Glomerular visceral epithelial cell (primary cell): ENCODE data around the gene CCDC83.
"Not testable (repeated sequence)": the region's sequence is repeated elsewhere in the genome, so short reads cannot be mapped to it uniquely, and the experiment has no call there.

Experiments used
- DNase-seq: peaks from one replicate; pipeline ENCODE4 v3.0.0-alpha.2; 2016; ENCODE audit errors: extremely low spot score

Gene CCDC83

DNA sequence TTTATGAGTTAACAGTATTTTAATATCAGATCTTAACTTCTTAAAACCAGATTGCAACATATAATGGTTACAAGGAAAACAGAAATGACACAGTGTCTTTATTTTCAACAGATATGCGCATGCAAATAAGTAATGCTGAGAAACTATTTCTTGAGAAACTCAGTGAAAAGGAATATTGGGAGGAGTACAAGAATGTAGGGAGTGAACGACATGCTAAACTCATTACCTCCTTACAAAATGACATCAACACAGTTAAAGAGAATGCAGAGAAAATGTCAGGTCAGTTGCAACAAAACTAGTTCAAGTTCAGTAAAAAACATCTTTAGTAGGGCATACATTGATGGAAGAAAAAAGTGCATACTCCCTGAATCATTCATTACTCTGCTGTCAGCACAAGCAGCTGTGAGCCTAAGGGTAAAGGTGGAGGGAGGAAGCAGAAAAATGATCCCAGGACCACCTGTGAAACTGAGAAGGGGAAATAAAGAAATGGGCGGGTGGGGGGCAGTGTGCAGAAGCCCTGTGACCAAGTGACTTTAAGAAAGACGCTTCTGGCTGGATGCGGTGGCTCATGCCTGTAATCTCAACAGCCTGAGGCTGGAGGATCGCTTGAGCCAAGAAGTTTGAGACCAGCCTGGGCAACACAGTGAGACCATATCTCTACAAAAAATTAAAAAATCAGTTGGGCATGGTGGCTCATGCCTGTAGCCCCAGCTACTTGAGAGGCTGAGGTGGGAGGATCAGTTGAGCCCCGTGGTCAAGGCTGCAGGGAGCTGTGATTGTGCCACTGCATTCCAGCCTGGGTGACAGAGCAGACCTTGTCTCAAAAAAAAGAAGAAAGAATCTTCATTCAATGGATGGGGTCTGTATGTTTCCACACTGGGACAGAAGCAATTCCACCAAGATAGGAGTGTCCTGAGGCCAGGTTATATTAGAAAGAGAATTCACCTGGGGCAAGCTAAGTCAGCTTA lies 31.2 kb downstream of the CCDC83 start:
- DNase-seq: no peak

DNA sequence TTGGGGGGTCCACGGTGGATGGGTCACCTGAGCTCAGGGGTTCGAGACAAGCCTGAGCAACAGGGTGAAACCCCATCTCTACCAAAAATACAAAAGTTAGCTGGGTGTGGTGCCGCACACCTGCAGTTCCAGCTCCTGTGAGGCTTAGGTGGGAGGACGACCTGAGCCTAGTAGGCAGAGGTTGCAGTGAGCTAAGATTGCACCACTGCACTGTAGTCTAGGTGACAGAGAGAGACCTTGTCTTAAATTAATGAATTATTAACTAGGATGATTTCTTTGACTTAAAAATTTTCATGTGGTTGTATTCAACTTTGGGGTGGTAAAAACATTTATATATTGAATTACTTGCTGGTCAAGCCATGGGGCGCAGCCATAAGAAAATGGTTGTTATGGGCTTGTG lies 33.9 kb downstream of the CCDC83 start:
- no peak for DNase-seq

- peak; percentile 80 for DNase-seq
Observed at GRCh38 chr11:85889676-85890579, 34.7 kb downstream of the CCDC83 start.

DNA sequence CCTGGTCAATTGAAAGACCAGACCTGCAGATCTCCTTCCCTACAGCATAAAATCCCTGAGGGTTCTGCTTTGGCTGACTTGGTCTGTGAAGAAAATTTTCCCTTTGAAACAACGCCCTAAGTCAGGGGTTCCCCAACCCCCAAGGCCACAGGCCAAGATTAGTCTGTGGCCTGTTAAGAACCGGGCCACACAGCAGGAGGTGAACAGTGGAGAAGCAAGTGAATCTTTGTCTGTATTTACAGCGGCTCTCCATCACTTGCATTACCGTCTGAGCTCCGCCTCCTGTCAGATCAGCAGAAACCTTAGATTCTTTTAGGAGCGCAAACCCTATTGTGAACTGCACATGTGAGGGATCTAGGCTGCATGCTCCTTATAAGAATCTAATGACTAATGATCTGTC lies 38.2 kb downstream of the CCDC83 start:
- no peak for DNase-seq

- no peak for DNase-seq
Observed at GRCh38 chr11:85896876-85897275, 41.7 kb downstream of the CCDC83 start.

DNA sequence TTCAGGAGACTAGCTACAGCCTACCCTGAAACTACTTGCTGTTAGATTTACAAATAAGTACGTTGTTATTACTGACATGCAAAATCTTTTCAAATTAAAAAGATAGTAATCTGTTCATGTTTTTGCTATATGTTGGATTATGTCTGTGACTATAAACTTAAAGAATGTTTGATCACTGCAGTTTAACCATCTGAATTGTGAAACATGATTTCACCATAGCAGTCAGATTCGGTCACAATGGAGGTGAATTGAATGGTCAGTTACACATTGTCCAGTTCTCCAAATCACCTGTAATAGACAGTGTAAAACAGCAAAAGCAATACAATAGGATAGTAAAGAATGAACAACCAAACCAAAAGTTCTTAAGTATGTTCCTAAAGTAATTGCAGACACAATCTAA lies 43.3 kb downstream of the CCDC83 start:
- DNase-seq: no peak

- DNase-seq: no peak
Observed at GRCh38 chr11:85902353-85902752, 47.2 kb downstream of the CCDC83 start.

GRCh38 chr11:85903406-85903805 lies 48.2 kb downstream of the CCDC83 start:
- DNase-seq: no peak

GRCh38 chr11:85903811-85904210 lies 48.6 kb downstream of the CCDC83 start:
- no peak for DNase-seq

DNA sequence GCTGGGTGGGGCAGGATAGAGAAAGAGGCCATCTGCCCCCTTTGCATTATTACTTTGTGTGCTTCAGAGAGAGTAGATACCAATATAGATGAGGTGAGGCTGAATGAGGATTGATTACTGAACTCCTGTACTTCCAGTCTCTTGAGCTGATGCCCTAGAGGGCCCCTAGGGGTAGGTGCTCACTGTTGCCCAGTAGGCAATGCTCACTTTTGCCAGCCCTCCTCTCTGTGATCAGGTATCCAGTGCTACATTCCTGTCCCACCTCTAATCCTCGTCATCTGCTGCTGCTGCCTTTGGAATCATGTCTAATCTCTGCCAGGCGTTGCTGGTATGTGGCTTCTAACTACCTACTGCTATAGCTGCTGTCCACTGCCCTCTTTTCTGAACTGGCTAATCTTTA lies 57.2 kb downstream of the CCDC83 start:
- no peak for DNase-seq

DNA sequence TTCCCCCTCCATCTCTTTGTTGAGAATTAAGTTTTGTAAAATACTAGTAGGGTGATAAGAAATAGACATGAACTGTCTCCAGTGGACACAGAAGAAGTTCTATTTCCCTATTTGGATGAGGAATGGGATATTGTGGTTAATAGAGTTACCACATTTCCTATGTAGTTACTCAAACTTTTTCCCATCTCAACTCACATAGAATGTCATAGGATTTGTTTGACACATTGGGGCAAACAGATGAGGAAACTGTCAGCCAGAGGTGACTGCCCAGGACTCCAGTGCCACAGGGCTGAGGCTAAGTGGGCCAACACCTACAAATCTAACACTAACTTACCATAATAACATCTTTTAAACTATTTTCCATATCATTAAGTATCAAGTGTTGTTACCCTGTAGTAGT lies 58.3 kb downstream of the CCDC83 start:
- DNase-seq: no peak

GRCh38 chr11:85914425-85914824 lies 59.2 kb downstream of the CCDC83 start:
- DNase-seq: no peak

GRCh38 chr11:85918910-85919794 lies 64.0 kb downstream of the CCDC83 start:
- DNase-seq: no peak

DNA sequence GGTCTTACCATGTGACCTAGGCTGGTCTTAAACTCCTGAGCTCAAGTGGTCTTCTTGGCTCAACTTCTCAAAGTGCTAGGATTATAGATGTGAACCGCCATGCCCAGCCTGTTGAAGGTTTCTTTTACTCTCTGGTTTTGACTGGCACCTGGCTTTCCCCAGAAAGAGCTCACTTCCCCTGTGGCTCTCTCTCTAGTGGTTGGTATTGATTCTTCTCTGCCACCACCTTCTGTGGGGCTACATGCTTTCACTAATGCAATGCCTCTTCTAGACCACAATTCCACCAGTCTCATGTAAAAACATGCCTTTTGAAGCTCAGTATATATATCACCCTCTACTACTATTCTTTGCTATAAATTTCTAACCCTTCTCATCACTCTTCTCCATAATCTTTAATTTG lies 67.2 kb downstream of the CCDC83 start:
- DNase-seq: no peak

DNA sequence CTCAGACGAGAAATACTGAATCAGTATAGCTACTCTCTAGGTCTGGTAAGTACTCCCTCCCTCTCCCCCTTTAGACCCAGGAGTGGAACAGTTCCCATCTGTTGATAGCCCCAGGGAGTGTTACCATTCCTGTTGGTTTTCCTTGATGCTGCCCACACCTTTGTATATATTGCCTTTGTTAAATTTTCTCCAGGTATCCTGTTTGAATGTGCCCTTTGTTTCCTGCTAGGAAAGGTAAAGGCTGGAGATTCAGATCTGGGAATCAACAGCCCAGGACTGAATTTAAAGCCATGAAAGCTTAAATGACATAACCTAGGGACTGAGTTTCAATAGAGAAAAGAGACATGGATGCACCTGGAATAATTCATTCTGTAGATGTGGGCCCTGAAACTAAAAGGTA lies 68.3 kb downstream of the CCDC83 start:
- DNase-seq: no peak

- not testable (repeated sequence) for DNase-seq
Observed at GRCh38 chr11:85926653-85927214, 71.6 kb downstream of the CCDC83 start.

GRCh38 chr11:85930879-85931366 lies 75.7 kb downstream of the CCDC83 start:
- DNase-seq: no peak

DNA sequence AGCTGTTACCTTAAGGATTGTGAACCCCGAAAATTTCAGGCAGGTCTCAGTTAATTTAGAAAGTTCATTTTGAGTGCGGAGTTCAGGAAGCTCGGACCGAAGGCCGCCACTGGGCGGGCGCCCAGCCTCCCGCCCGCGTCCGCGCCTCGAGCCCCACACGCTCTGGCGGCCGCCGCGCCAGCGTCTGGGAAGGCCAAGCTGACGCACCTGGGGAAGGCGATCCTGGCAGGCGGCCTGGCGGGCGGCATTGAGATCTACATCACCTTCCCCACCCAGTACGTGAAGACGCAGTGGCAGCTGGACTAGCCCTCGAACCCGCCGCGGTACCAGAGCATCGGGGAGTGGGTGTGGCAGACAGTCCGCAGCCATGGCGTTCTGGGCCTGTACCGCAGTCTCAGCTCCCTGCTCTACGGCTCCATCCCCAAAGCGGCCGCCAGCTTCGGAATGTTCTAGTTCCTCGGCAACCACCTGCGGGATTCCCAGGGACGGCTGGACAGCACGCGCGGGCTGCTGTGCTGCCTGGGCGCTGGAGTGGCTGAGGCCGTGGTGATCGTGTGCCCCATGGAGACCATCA lies 79.5 kb downstream of the CCDC83 start:
- no peak for DNase-seq

- DNase-seq: no peak
Observed at GRCh38 chr11:85935751-85936150, 80.6 kb downstream of the CCDC83 start.

DNA sequence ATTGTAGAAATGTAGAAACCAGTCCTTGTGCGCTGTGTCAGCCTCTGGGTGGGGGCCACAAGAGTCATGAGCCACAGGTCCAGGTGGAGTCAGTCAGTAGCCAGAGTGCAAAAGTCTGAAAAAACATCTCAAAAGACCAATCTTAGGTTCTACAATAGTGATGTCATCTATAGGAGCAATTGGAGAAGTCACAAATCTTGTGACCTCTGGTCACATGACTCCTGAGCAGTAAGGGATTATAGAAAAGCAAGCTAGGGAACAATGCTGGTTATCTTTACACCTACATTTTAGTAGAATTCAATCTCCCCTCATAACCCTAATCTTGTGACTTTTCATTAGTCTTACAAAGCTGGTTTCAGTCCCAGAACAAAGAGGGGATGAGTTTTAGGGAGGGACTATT lies 82.7 kb downstream of the CCDC83 start:
- DNase-seq: no peak
